NCI-H2107 (cell line): ENCODE measurements around the gene OLFML3.
"Not testable (repeated sequence)": the region's sequence is repeated elsewhere in the genome, so short reads cannot be mapped to it uniquely, and the experiment has no call there.

Experiments
- DNase-seq: peaks from one replicate; lab custom pipeline; 2025; lab: John Stamatoyannopoulos, UW

OLFML3 gene

GRCh38 chr1:113991467-113991997 lies 12.3 kb downstream of the OLFML3 start:
- DNase-seq: no peak

GRCh38 chr1:113993072-113993471 lies 13.8 kb downstream of the OLFML3 start:
- DNase-seq: no peak

- DNase-seq: no peak
Observed at GRCh38 chr1:113993766-113994165, 14.5 kb downstream of the OLFML3 start.

GRCh38 chr1:113995382-113995781 lies 16.1 kb downstream of the OLFML3 start:
- no peak for DNase-seq

GRCh38 chr1:113998361-113998760 lies 19.1 kb downstream of the OLFML3 start:
- no peak for DNase-seq

- DNase-seq: no peak
Observed at GRCh38 chr1:113999233-113999632, 20.0 kb downstream of the OLFML3 start.

GRCh38 chr1:113999799-114000198 lies 20.5 kb downstream of the OLFML3 start:
- no peak for DNase-seq

GRCh38 chr1:114000406-114000805 lies 21.1 kb downstream of the OLFML3 start:
- no peak for DNase-seq

GRCh38 chr1:114002492-114003239 lies 23.4 kb downstream of the OLFML3 start:
- DNase-seq: no peak

GRCh38 chr1:114003431-114003830 lies 24.2 kb downstream of the OLFML3 start:
- no peak for DNase-seq

- DNase-seq: not testable (repeated sequence)
Observed at GRCh38 chr1:114006825-114007224, 27.6 kb downstream of the OLFML3 start.

GRCh38 chr1:114008480-114008941 lies 29.2 kb downstream of the OLFML3 start:
- no peak for DNase-seq

GRCh38 chr1:114008993-114009392 lies 29.7 kb downstream of the OLFML3 start:
- no peak for DNase-seq

GRCh38 chr1:114009393-114009792 lies 30.1 kb downstream of the OLFML3 start:
- no peak for DNase-seq

GRCh38 chr1:114010433-114011184 lies 31.3 kb downstream of the OLFML3 start:
- no peak for DNase-seq

- DNase-seq: no peak
Observed at GRCh38 chr1:114011796-114012195, 32.5 kb downstream of the OLFML3 start.

GRCh38 chr1:114015075-114015474 lies 35.8 kb downstream of the OLFML3 start:
- DNase-seq: no peak

GRCh38 chr1:114019724-114020123 lies 40.5 kb downstream of the OLFML3 start:
- DNase-seq: not testable (repeated sequence)

- no peak for DNase-seq
Observed at GRCh38 chr1:114021665-114022099, 42.4 kb downstream of the OLFML3 start.

- no peak for DNase-seq
Observed at GRCh38 chr1:114022877-114023276, 43.6 kb downstream of the OLFML3 start.

GRCh38 chr1:114023377-114023776 lies 44.1 kb downstream of the OLFML3 start:
- no peak for DNase-seq

GRCh38 chr1:114024049-114024448 lies 44.8 kb downstream of the OLFML3 start:
- peak; percentile 32 for DNase-seq
